GM18508 (cell line): ENCODE results near the gene DIPK1C.

Experiments used
- ATAC-seq: cut with Tn5 transposase; IDR thresholded peaks from one replicate; pipeline ENCODE4 v1.9.1; 2021; ENCODE audit warnings: moderate number of reproducible peaks; ENCODE audit not compliant: insufficient read depth, unreplicated experiment

DIPK1C gene

DNA sequence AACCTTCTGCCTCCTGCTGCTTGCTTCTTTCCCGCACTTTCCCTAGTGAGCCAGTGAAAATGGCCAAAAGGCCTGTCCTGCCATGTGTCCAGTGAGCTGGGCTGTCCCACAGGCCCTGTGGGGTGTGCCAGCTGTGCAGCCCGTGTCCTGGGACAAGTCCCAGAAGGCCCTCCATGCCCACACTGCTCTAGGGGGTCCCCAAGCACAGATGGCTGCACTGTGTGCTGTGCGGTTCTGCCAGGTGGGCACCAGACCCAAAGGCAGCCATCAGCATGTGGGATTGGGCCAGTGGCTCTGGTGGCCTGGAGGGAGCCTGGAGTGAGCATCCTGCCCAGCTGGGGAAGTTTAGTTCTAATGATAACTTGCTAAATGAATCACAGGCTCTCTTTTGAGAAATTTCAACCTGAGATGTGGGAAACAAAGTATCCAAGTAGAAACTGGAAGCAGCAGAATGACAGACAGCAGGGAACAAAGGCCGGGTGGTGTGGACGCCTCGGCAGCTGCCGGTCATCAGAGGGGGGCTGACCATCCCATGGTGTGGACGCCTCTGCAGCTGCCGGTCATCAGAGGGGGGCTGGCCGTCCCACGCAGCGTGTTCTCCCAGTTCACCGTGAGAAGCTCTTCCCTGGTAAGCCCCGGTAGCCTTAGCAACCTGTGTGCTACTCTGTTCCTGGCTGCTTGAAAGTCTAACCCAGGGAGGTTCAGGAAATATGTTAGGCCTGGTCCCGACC lies 29.2 kb upstream of the DIPK1C start:
- no peak for ATAC-seq

DNA sequence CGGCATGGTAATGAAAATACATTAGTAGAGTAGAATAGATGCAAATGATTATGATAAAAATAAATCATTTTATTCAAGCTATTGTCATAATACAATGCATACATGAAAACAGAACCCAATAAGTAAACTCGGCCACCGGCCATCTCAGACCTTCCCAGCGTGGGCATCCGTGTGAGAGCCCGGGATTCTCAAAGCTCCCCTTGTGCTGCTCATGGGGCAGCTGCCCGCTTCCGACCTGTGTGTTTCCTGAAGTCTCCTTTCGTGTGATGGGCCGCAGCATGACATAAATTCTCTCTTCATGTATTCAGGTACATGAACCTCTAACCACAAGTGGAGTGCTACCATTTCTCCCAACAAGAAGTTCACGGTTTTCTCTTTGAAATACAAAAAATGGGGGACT lies 25.6 kb upstream of the DIPK1C start:
- ATAC-seq = no peak

DNA sequence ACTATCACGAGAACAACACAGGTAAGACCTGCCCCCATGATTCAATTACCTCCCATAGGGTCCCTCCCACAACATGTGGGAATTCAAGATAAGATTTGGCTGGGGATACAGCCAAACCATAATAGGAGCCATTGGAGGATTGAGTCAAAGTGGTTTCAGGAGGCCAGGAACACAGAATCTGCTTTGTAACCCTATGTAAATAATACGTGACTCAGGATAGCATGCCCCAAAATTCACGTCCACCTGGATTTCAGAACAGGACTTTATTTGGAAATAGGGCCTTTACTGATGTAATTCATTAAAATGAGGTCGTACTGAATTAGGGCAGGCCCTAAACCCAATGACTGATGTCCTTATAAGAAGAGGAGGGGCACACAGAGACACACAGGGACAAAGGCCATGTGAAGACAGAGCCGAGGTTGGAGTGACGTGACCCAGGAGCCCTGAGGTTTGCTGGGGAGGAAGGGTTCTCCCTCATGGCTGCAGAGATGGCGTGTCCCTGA lies 23.1 kb upstream of the DIPK1C start:
- ATAC-seq = no peak

DNA sequence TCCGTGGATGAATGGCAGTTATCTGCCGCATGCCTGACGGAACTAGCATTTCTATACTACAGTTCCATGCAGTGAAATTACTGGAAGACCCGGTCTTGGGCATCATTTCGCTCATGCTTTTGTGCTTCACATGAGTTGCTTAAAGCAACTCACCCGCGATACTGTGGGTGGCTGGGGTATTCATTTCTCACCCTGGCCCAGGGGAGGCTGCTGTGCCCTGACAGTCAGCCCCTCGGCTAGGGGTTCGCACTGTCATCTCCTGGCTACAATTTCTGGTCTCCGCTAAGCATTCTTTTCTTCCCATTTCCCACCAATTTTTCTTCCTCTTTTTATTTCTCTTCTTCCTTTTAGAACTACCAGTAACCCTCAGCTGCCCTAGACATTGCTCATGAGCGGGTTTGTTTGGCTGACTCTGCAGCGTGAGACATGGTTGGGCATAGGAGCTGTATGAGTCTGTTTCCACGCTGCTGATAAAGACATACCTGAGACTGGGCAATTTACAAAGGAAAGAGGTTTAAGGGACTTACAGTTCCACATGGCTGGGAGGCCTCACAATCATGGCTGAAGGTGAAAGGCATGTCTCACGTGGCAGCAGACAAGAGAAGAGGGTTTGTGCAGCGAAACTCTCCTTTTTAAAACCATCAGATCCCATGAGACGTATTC lies 22.5 kb upstream of the DIPK1C start:
- no peak for ATAC-seq

- no peak for ATAC-seq
Measured at GRCh38 chr18:74478880-74479279, 21.8 kb upstream of the DIPK1C start.

DNA sequence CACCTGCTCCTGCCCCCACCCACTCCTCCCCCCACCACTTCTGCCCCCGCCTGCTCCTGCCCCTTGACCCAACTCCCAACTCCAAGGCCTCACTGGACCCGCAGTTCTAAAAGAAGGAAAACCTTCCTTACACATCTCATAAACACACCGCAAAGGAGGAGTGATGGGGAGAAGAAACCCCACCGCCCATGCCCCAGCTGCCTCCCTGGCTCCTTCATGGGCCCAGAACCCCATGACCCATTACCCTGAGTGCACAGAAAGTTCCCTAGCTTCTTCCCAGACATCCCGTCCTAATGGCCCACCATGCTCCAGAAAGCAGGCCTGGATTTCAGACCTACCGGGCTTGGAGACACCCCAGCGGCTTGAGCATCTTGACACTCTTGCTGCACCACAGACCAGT lies 21.2 kb upstream of the DIPK1C start:
- ATAC-seq = no peak

DNA sequence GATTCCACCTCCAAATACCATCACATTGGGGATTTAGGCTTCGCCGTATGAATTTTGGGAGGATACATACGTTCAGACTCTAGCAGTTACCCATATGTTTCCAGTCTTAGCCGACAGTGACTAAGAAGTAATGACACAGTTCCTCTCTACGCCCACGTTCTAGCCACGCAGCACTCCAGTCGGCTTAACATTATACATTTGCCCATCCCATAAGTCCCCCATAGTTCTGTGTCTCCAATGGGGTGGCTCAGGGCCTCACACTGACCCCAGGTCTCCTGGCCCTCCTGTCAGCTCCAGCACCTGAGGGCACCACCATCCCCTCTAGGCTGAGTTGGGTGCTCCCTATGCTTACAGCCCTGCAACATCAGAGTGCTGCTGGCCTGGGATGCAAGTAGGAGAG lies 20.7 kb upstream of the DIPK1C start:
- no peak for ATAC-seq

DNA sequence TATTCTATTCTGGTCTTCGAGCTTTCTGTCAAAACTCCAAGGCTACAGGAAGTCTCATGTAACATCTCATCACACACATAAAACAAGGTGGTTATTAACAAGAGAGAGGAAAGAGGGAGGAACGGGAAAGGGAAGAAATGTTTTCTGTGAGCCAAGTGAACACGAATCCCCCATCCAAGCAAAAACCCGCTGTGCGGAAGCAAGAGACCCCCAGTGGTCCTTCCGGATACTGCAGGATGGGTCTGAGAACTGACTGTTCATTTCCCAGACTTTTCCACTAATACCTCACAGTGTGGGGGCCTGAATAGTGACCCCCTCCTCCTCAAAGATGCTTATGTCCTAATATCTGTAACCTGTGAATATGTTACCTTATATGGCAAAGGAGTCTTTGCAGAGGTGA lies 19.0 kb upstream of the DIPK1C start:
- no peak for ATAC-seq

GRCh38 chr18:74473976-74474640 lies 17.0 kb upstream of the DIPK1C start:
- ATAC-seq = no peak

DNA sequence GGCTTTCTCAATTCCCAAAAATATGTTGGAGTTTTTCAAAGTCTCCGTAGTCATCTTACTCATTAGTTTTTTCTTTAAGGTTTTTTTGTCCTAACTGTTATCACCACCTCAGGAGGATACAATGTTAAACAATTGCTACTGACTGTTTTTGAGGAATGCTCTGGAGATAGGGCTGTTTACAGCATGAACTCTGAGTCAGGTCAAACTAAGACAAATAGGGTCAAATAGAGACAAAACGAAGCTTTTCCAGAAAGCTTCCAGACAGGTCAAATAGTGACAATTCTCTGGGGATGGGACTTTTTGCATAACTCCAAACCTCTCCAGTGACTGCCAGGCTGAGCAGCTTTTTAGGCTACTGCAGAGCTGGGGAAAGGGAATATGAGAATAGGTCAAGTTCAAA lies 15.2 kb upstream of the DIPK1C start:
- ATAC-seq = no peak

DNA sequence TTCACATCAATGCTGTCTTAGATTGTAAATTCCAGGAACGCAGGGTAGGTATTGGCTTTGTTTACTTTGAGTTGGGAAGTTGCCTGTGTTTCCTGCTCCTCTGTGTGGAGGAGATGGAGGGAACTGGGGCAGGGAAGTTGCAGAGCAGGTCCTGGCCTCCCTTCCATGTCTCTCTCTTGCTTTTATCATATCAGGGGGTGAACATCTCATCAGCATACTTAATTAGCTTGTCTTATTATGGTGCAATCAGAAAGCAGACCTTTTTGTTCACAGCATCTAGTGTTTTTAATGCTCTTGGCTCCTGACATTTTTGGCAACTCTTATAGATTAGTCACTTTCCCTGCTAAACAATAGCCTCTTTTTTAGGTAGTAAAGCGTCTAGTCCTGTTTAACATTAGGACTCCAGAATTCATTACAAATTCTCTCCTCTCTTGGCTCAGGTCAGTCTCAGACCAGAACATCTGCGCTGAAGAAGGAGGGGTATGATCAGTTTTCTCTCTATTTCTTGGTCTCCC lies 11.5 kb upstream of the DIPK1C start:
- ATAC-seq = no peak

GRCh38 chr18:74465775-74466174 lies 8.7 kb upstream of the DIPK1C start:
- no peak for ATAC-seq

DNA sequence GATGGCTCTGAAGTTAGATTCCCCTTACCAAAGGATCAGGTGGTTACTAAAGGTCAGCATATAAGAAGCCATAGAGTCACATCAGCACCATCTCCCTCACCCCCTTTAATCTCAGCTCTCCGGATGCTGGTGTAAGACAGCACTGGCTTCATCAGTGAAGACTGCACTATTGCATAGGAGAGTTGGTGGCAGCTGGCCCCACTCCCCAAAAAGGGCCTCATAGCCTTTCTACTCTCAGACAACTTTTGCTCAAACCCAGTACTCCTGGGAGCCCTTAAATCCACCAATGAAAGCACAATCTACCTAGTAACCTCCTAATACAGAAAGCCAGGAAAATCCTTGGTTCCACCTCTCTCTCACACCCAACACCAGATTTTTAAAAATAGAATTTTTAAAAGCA lies 6.9 kb upstream of the DIPK1C start:
- ATAC-seq = no peak

DNA sequence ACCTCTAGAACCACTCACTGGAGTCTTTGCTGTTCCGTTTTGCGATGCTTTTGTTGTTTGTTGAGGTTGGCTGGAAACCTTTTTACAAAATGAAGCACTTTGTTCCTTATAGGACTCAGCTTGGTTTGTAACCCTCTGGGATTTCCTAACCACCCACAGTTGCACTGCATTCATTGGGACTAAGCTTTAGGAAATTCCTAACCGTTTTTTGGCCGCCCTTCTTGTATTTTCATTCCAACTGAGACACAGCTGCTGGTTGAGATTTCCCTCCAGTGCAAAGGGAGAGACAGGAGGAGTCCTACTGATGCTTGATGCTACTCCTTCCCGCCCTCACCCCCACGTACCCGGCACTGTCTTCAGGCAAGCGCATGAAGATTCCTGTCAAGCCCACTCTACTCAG lies 6.1 kb upstream of the DIPK1C start:
- no peak for ATAC-seq

GRCh38 chr18:74460825-74461224 lies 3.7 kb upstream of the DIPK1C start:
- no peak for ATAC-seq

DNA sequence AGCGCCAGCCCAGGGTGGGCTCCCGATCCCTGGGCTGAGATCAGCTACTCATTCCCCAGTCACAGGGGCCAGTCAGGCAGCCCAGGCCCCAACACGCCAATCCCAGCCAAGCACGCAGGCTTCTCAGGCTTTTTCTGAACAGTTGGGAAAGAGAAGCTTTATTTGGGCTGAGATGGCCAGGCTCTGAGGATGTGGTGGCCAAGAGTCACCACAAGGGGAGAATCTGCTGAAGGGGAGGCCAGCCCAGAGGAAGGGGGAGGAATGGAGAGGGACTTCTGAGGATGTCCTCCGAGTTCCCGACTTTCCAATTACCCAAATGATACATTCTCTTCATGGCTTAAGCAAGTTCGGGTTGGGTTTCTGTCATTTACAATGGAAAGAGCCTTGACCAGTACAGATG lies 2.8 kb upstream of the DIPK1C start:
- no peak for ATAC-seq

GRCh38 chr18:74457725-74458421 lies 765 bp upstream of the DIPK1C start:
- ATAC-seq = no peak

GRCh38 chr18:74456349-74457042 lies 612 bp downstream of the DIPK1C start:
- ATAC-seq = no peak

DNA sequence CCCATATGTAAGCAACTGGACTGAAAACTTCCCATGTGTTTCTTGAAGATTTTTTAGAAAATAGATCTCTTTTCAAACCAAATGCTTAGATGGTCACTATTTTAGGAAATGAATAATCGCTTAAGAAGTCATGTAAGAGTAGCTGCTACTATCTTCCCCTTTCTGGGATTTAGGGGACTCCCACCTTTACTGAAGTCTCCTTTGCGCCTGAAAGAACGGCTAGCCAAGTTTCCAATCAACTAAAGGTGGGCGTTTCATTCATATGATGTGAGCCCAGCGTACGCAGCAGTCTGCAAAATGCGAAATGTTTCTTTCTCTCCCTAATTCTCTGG lies 1.1 kb downstream of the DIPK1C start:
- no peak for ATAC-seq

- ATAC-seq = no peak
Measured at GRCh38 chr18:74455386-74455785, 1.7 kb downstream of the DIPK1C start.
